ENCODE measurements around the gene THADA. TPM values are rescaled to one million over a fixed set of nuclear protein-coding genes. Genes with fewer than 3 reads are reported as not detected.

Gene THADA, protein sequence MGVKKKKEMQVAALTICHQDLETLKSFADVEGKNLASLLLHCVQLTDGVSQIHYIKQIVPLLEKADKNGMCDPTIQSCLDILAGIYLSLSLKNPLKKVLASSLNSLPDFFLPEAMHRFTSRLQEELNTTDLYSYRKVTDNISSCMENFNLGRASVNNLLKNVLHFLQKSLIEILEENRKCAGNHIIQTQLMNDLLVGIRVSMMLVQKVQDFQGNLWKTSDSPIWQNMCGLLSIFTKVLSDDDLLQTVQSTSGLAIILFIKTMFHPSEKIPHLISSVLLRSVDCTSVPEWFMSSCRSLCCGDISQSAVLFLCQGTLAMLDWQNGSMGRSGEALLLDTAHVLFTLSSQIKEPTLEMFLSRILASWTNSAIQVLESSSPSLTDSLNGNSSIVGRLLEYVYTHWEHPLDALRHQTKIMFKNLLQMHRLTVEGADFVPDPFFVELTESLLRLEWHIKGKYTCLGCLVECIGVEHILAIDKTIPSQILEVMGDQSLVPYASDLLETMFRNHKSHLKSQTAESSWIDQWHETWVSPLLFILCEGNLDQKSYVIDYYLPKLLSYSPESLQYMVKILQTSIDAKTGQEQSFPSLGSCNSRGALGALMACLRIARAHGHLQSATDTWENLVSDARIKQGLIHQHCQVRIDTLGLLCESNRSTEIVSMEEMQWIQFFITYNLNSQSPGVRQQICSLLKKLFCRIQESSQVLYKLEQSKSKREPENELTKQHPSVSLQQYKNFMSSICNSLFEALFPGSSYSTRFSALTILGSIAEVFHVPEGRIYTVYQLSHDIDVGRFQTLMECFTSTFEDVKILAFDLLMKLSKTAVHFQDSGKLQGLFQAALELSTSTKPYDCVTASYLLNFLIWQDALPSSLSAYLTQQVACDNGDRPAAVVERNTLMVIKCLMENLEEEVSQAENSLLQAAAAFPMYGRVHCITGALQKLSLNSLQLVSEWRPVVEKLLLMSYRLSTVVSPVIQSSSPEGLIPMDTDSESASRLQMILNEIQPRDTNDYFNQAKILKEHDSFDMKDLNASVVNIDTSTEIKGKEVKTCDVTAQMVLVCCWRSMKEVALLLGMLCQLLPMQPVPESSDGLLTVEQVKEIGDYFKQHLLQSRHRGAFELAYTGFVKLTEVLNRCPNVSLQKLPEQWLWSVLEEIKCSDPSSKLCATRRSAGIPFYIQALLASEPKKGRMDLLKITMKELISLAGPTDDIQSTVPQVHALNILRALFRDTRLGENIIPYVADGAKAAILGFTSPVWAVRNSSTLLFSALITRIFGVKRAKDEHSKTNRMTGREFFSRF (N-terminal part only)
- total RNA-seq (18.8 and 19.8 TPM in 2 replicates), polyA plus RNA-seq (10.8 and 14.4 TPM in 2 replicates)

GRCh38 chr2:43595603-43596412 is at the start of gene THADA:
THADA (minus strand) TSS chr2:43596038; CDS start chr2:43592392, 3,646 bp downstream.
- WGBS (ENCODE audit: low lambda C conversion rate, missing lambda C conversion rate), result under 1% methylated on average over 52 of the region's 52 CpGs
- Histone ChIP-seq H3K4me2 (peak within 1 kb of the TSS; percentile 86), H2AFZ (peak within 1 kb of the TSS; percentile 83), H3K4me3 (peak within 1 kb of the TSS; percentile 50), H3K9me3 (ENCODE audit: low read depth) (no peaks in the 10 kb centered on the region), H3K79me2 (peaks cover 13% of the 10 kb centered on the region), H3K4me1 (ENCODE audit: insufficient read depth) (no peaks in the 10 kb centered on the region), H3K36me3 (replicated peaks; ENCODE audit: insufficient read depth, low read depth) (no peaks in the 10 kb centered on the region), H4K20me1 (ENCODE audit: insufficient read depth, poor library complexity, severe bottlenecking) (no peaks in the 10 kb centered on the region), H3K9me2 (replicated peaks; ENCODE audit: insufficient read depth) (no peaks in the 10 kb centered on the region), H3K27me3 (no peaks in the 10 kb centered on the region), H3K27ac (peak within 1 kb of the TSS; percentile 97)
- TF ChIP-seq, protein P1, sequence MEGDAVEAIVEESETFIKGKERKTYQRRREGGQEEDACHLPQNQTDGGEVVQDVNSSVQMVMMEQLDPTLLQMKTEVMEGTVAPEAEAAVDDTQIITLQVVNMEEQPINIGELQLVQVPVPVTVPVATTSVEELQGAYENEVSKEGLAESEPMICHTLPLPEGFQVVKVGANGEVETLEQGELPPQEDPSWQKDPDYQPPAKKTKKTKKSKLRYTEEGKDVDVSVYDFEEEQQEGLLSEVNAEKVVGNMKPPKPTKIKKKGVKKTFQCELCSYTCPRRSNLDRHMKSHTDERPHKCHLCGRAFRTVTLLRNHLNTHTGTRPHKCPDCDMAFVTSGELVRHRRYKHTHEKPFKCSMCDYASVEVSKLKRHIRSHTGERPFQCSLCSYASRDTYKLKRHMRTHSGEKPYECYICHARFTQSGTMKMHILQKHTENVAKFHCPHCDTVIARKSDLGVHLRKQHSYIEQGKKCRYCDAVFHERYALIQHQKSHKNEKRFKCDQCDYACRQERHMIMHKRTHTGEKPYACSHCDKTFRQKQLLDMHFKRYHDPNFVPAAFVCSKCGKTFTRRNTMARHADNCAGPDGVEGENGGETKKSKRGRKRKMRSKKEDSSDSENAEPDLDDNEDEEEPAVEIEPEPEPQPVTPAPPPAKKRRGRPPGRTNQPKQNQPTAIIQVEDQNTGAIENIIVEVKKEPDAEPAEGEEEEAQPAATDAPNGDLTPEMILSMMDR (IDR thresholded peaks at IDR 0.05; ENCODE audit: poor library complexity), result no peak
- no peak for TF ChIP-seq EZH2phosphoT487 (IDR thresholded peaks at IDR 0.05; ENCODE audit: low read depth, severe bottlenecking, unreplicated experiment)
- DNase-seq (ENCODE audit: low spot score), result peak; percentile 100

DNA sequence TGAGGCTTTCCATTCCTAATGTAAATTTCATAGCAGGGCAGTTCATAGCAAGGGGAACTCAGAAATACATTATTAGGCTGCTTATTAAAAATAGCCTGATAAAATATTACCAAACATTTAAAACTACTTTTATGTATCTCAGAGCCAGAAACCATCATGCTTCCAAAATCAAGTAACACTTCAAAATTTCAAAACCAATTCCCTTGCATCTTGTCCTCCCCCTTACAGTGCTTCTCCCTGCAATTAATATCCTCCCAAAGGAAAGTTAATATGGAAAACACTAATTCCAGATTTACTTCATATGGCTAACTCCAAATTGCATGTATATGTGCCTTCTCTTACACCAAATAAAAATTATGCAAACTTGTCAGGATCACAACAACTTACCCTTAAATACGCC is 47.8 kb upstream of the THADA start:
- Histone ChIP-seq H3K4me1 (ENCODE audit: insufficient read depth) (no peaks in the 10 kb centered on the region), H2AFZ (no peak overlapping the region), H3K27me3 (no peaks in the 10 kb centered on the region), H3K27ac (no peak overlapping the region), H4K20me1 (ENCODE audit: insufficient read depth, poor library complexity, severe bottlenecking) (no peaks in the 10 kb centered on the region), H3K79me2 (no peaks in the 10 kb centered on the region), H3K36me3 (replicated peaks; ENCODE audit: insufficient read depth, low read depth) (no peaks in the 10 kb centered on the region), H3K4me2 (no peak overlapping the region), H3K4me3 (no peak overlapping the region), H3K9me2 (replicated peaks; ENCODE audit: insufficient read depth) (no peaks in the 10 kb centered on the region), H3K9me3 (ENCODE audit: low read depth) (no peaks in the 10 kb centered on the region)
- no peak for DNase-seq (ENCODE audit: low spot score)
- WGBS (ENCODE audit: low lambda C conversion rate, missing lambda C conversion rate), result 95% methylated on average over 1 of the region's 1 CpG
- TF ChIP-seq EZH2 (IDR thresholded peaks at IDR 0.05; ENCODE audit: borderline replicate concordance), result no peak
- TF ChIP-seq EZH2phosphoT487 (IDR thresholded peaks at IDR 0.05; ENCODE audit: low read depth, severe bottlenecking, unreplicated experiment), result no peak
- TF ChIP-seq, protein P1 (IDR thresholded peaks at IDR 0.05; ENCODE audit: poor library complexity), result no peak

- H3K36me3 ChIP-seq (replicated peaks; ENCODE audit: insufficient read depth, low read depth), result no peaks in the 10 kb centered on the region
- H3K27ac ChIP-seq, result no peak overlapping the region
- H3K9me2 ChIP-seq (replicated peaks; ENCODE audit: insufficient read depth), result no peaks in the 10 kb centered on the region
- 61% methylated on average over 2 of the region's 2 CpGs for WGBS (ENCODE audit: low lambda C conversion rate, missing lambda C conversion rate)
- DNase-seq (ENCODE audit: low spot score), result no peak
- no peak overlapping the region for H3K4me2 ChIP-seq
- no peak overlapping the region for H2AFZ ChIP-seq
- no peaks in the 10 kb centered on the region for H3K79me2 ChIP-seq
- no peak for TF ChIP-seq EZH2 (IDR thresholded peaks at IDR 0.05; ENCODE audit: borderline replicate concordance)
- TF ChIP-seq EZH2phosphoT487 (IDR thresholded peaks at IDR 0.05; ENCODE audit: low read depth, severe bottlenecking, unreplicated experiment), result no peak
- TF ChIP-seq, protein P1 (IDR thresholded peaks at IDR 0.05; ENCODE audit: poor library complexity), result no peak
- no peaks in the 10 kb centered on the region for H3K27me3 ChIP-seq
- no peaks in the 10 kb centered on the region for H3K4me1 ChIP-seq (ENCODE audit: insufficient read depth)
- no peaks in the 10 kb centered on the region for H4K20me1 ChIP-seq (ENCODE audit: insufficient read depth, poor library complexity, severe bottlenecking)
- H3K9me3 ChIP-seq (ENCODE audit: low read depth), result no peaks in the 10 kb centered on the region
- no peak overlapping the region for H3K4me3 ChIP-seq
Measured at GRCh38 chr2:43642363-43642762, 46.5 kb upstream of the THADA start.

All from hepatocyte (in vitro differentiated cells).